SK-N-SH treated with all-trans-retinoic acid at 6 μM for 48 hours (cell line): Measurements from ENCODE around the gene EMC1.

ENCODE experiments used
- ATAC-seq: fragments of 200-7000 bp; cut with Tn5 transposase; 3 replicates; pipeline ENCODE4 v1.9.1; 2020; ENCODE audit warnings: mild to moderate bottlenecking, moderate library complexity
- ARNTL ChIP-seq: fragments of 450-650 bp; formaldehyde crosslinking; IDR thresholded peaks from 2 replicates; pipeline ENCODE4 v1.5.0; 2020; ENCODE audit warnings: low read depth, mild to moderate bottlenecking, moderate library complexity, borderline replicate concordance
- BACH2 ChIP-seq: fragments of 250-450 bp; sonication (Bioruptor Pico); IDR thresholded peaks from 2 replicates; pipeline ENCODE4 v1.9.0; 2021; ENCODE audit warnings: mild to moderate bottlenecking, borderline replicate concordance
- CSDC2 ChIP-seq: fragments of 250-450 bp; sonication (Bioruptor Pico); IDR thresholded peaks from 2 replicates; pipeline ENCODE4 v1.5.0; 2020; ENCODE audit warnings: mild to moderate bottlenecking, moderate library complexity
- GLIS3 ChIP-seq: fragments of 250-450 bp; sonication (Bioruptor Pico); IDR thresholded peaks from 2 replicates; pipeline ENCODE4 v1.5.0; 2020; ENCODE audit warnings: mild to moderate bottlenecking, moderate library complexity
- OSR1 ChIP-seq: fragments of 250-450 bp; sonication (Bioruptor Pico); IDR thresholded peaks from 2 replicates; pipeline ENCODE4 v1.8.0; 2022; ENCODE audit warnings: moderate library complexity, mild to moderate bottlenecking, inconsistent platforms
- PPARA ChIP-seq: fragments of 250-450 bp; sonication (Bioruptor Pico); IDR thresholded peaks from 2 replicates; pipeline ENCODE4 v1.5.0; 2020; ENCODE audit warnings: mild to moderate bottlenecking, borderline replicate concordance
- RARB ChIP-seq: fragments of 250-450 bp; sonication (Bioruptor Pico); IDR thresholded peaks from 2 replicates; pipeline ENCODE4 v1.8.0; 2021; ENCODE audit warnings: mild to moderate bottlenecking, moderate library complexity
- SNAI2 ChIP-seq: fragments of 250-450 bp; sonication (Bioruptor Pico); IDR thresholded peaks from 2 replicates; pipeline ENCODE4 v1.5.0; 2020; ENCODE audit warnings: mild to moderate bottlenecking, moderate library complexity
- TCF4 ChIP-seq: fragments of 250-450 bp; sonication (Bioruptor Pico); IDR thresholded peaks from 2 replicates; pipeline ENCODE4 v1.8.0; 2021; ENCODE audit warnings: mild to moderate bottlenecking, moderate library complexity, borderline replicate concordance
- TOX ChIP-seq: fragments of 250-450 bp; sonication (Bioruptor Pico); IDR thresholded peaks from 2 replicates; pipeline ENCODE4 v1.8.0; 2021; ENCODE audit warnings: mild to moderate bottlenecking, moderate library complexity, borderline replicate concordance
- ZC3H10 ChIP-seq: fragments of 250-450 bp; sonication (Bioruptor Pico); IDR thresholded peaks from 2 replicates; pipeline ENCODE4 v1.5.1; 2021; ENCODE audit warnings: mild to moderate bottlenecking, moderate library complexity
- ZFP3 ChIP-seq: fragments of 250-450 bp; sonication (Bioruptor Pico); IDR thresholded peaks from 2 replicates; pipeline ENCODE4 v1.5.0; 2020; ENCODE audit warnings: mild to moderate bottlenecking, moderate library complexity
- ZNF565 ChIP-seq: fragments of 450-650 bp; formaldehyde crosslinking; conservative IDR thresholded peaks from 2 replicates; pipeline ENCODE4 v1.5.0; 2020; ENCODE audit warnings: low read depth, mild to moderate bottlenecking, moderate library complexity
- ZNF70 ChIP-seq: fragments of 450-650 bp; formaldehyde crosslinking; IDR thresholded peaks from 2 replicates; pipeline ENCODE4 v1.5.0; 2020; ENCODE audit warnings: mild to moderate bottlenecking, moderate library complexity
- ZNF8 ChIP-seq: fragments of 450-650 bp; formaldehyde crosslinking; IDR thresholded peaks from 2 replicates; pipeline ENCODE4 v1.5.0; 2020; ENCODE audit warnings: mild to moderate bottlenecking, moderate library complexity
- TF ChIP-seq, protein P1 (sequence below): fragments of 250-450 bp; sonication (Bioruptor Pico); IDR thresholded peaks from 2 replicates; pipeline ENCODE4 v1.8.0; 2020; ENCODE audit warnings: mild to moderate bottlenecking, moderate library complexity, borderline replicate concordance
- TF ChIP-seq, protein P2 (sequence below): fragments of 250-450 bp; sonication (Bioruptor Pico); IDR thresholded peaks from 2 replicates; pipeline ENCODE4 v1.5.0; 2020; ENCODE audit warnings: mild to moderate bottlenecking, moderate library complexity
- TF ChIP-seq, protein P3 (sequence below): fragments of 250-450 bp; sonication (Bioruptor Pico); IDR thresholded peaks from 2 replicates; pipeline ENCODE4 v1.8.0; 2021; ENCODE audit warnings: low read depth, mild to moderate bottlenecking, moderate library complexity, borderline replicate concordance
- TF ChIP-seq, protein P4 (sequence below): fragments of 250-450 bp; sonication (Bioruptor Pico); IDR thresholded peaks from 2 replicates; pipeline ENCODE4 v1.5.1; 2021; ENCODE audit warnings: mild to moderate bottlenecking, moderate library complexity

EMC1 gene

DNA sequence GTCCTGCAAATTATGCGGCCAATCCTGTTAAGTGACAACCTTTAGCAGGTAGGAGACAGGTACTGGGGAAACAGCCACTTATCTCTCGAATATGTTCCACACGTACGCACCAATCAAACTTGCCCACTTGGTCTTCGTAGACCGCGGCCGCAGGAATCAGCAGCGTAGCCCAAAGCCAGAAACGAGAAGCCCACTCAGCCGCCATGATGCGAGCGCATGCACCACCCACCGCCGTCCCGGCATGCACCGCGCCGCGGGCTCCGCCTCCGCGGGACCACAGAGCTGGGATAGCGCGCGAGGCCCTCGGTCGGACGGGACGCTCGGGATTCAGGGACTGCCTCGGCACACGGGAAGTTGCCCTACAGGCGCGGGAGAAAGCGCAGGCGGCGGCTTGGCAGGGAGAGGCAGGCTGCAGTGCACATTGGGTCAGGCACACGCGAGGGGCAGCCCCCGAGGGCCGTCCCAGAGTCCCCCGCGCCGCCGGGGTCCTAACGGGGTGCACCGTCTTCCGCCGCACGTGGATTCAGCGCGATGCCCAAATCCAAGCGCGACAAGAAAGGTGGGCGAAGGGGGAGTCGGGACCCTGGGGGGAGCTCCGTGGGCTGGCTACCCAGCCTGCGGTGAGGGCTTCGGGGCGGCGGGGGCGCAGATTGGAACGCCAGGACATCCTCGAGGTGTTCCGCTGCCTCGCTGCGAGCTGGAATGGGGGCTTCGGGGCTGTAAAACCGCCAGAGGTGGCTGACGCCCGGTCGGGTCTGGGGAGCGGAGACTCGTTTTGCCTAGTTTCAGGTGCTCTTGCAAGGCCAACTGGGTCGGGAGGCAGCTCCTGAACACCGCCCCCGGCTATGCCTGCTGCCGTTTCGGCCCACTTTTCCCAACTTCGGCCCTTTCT is at the start of gene EMC1, which contains the start of gene MRTO4:
TSS of gene EMC1 (minus strand) at position 220 of the 892 bp plus-strand sequence. CDS start at position 205, 15 bp downstream.
TSS of gene MRTO4 (plus strand) at position 501 of the 892 bp plus-strand sequence. CDS start at position 532, 31 bp downstream.
- ATAC-seq = peak; percentile 96
- TF ChIP-seq SNAI2 (CRISPR knock-in tag) (peak; percentile 17; the same call in 1 of the 2 replicates), GLIS3 (CRISPR knock-in tag) (no peak)
- TF ChIP-seq, protein P1, sequence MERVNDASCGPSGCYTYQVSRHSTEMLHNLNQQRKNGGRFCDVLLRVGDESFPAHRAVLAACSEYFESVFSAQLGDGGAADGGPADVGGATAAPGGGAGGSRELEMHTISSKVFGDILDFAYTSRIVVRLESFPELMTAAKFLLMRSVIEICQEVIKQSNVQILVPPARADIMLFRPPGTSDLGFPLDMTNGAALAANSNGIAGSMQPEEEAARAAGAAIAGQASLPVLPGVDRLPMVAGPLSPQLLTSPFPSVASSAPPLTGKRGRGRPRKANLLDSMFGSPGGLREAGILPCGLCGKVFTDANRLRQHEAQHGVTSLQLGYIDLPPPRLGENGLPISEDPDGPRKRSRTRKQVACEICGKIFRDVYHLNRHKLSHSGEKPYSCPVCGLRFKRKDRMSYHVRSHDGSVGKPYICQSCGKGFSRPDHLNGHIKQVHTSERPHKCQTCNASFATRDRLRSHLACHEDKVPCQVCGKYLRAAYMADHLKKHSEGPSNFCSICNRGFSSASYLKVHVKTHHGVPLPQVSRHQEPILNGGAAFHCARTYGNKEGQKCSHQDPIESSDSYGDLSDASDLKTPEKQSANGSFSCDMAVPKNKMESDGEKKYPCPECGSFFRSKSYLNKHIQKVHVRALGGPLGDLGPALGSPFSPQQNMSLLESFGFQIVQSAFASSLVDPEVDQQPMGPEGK (CRISPR knock-in tag) = no peak

DNA sequence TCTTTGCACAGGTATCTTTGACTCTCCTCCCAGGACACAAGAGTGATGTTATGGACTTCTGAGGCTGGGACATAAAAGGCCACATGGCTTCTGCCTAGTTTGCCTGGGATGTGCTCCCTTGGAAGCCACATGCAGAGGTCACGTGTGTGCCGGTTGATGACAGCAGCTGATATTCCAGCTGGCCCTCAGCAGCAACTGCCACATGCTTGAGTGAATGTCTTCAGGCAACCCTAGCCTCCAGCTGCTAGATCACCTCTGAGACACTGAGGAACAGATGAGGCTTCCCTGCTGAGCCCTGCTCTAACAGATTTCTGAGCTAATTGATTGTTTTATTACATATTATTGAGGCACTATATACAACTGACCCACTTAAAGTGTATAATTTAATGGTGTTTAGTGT is 48.9 kb upstream of the EMC1 start:
- TF ChIP-seq ZC3H10 (no peak), ZNF8 (CRISPR knock-in tag) (no peak), ARNTL (CRISPR knock-in tag) (no peak), BACH2 (CRISPR knock-in tag) (no peak), TOX (CRISPR knock-in tag) (no peak), CSDC2 (CRISPR knock-in tag) (no peak), ZNF565 (no peak), PPARA (CRISPR knock-in tag) (no peak), GLIS3 (CRISPR knock-in tag) (no peak), RARB (CRISPR knock-in tag) (no peak), ZNF70 (no peak), TCF4 (no peak), ZFP3 (CRISPR knock-in tag) (no peak), SNAI2 (CRISPR knock-in tag) (no peak)
- TF ChIP-seq, protein P2, sequence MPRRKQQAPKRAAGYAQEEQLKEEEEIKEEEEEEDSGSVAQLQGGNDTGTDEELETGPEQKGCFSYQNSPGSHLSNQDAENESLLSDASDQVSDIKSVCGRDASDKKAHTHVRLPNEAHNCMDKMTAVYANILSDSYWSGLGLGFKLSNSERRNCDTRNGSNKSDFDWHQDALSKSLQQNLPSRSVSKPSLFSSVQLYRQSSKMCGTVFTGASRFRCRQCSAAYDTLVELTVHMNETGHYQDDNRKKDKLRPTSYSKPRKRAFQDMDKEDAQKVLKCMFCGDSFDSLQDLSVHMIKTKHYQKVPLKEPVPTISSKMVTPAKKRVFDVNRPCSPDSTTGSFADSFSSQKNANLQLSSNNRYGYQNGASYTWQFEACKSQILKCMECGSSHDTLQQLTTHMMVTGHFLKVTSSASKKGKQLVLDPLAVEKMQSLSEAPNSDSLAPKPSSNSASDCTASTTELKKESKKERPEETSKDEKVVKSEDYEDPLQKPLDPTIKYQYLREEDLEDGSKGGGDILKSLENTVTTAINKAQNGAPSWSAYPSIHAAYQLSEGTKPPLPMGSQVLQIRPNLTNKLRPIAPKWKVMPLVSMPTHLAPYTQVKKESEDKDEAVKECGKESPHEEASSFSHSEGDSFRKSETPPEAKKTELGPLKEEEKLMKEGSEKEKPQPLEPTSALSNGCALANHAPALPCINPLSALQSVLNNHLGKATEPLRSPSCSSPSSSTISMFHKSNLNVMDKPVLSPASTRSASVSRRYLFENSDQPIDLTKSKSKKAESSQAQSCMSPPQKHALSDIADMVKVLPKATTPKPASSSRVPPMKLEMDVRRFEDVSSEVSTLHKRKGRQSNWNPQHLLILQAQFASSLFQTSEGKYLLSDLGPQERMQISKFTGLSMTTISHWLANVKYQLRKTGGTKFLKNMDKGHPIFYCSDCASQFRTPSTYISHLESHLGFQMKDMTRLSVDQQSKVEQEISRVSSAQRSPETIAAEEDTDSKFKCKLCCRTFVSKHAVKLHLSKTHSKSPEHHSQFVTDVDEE (CRISPR knock-in tag) = no peak
- TF ChIP-seq, protein P3, sequence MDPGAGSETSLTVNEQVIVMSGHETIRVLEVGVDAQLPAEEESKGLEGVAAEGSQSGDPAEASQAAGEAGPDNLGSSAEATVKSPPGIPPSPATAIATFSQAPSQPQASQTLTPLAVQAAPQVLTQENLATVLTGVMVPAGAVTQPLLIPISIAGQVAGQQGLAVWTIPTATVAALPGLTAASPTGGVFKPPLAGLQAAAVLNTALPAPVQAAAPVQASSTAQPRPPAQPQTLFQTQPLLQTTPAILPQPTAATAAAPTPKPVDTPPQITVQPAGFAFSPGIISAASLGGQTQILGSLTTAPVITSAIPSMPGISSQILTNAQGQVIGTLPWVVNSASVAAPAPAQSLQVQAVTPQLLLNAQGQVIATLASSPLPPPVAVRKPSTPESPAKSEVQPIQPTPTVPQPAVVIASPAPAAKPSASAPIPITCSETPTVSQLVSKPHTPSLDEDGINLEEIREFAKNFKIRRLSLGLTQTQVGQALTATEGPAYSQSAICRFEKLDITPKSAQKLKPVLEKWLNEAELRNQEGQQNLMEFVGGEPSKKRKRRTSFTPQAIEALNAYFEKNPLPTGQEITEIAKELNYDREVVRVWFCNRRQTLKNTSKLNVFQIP (CRISPR knock-in tag) = no peak
- TF ChIP-seq, protein P1 (CRISPR knock-in tag) = no peak
- TF ChIP-seq, protein P4, sequence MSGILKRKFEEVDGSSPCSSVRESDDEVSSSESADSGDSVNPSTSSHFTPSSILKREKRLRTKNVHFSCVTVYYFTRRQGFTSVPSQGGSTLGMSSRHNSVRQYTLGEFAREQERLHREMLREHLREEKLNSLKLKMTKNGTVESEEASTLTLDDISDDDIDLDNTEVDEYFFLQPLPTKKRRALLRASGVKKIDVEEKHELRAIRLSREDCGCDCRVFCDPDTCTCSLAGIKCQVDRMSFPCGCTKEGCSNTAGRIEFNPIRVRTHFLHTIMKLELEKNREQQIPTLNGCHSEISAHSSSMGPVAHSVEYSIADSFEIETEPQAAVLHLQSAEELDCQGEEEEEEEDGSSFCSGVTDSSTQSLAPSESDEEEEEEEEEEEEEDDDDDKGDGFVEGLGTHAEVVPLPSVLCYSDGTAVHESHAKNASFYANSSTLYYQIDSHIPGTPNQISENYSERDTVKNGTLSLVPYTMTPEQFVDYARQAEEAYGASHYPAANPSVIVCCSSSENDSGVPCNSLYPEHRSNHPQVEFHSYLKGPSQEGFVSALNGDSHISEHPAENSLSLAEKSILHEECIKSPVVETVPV = no peak
- no peak for ATAC-seq

DNA sequence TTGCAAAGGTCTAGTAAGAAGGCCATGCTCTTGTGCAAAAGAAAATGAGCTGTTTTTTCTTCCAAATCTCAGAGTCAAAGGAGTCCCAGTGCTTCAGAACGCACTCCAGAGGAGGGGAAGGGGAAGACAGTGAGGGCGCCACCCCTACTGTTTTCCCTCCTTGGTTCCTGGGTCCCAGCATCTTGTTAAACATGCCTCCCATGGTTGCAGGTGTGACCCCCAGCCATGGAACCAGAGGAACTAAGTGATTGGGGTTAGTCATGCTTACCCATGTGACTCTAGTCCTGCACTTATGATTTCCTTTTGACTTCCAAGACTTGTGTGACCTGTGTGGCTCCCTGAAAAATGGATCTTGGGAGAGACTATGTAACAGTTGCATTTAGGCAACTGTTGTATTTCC is 43.3 kb upstream of the EMC1 start:
- ATAC-seq = no peak
- no peak for TF ChIP-seq OSR1 (CRISPR knock-in tag)
- TF ChIP-seq GLIS3 (CRISPR knock-in tag) = no peak
- no peak for TF ChIP-seq SNAI2 (CRISPR knock-in tag)
- TF ChIP-seq ZC3H10 = no peak
- TF ChIP-seq BACH2 (CRISPR knock-in tag) = no peak
- TF ChIP-seq, protein P2 (CRISPR knock-in tag) = no peak
- TF ChIP-seq, protein P1 (CRISPR knock-in tag) = no peak
- TF ChIP-seq, protein P4 = no peak
- no peak for TF ChIP-seq ZNF70
